Measurements from ENCODE around the gene LETM1. TPM values are rescaled to one million over a fixed set of nuclear protein-coding genes. Genes with fewer than 3 reads are reported as not detected.

LETM1 gene
- total and polyA plus RNA-seq, 2 donors from 2014 or later, result 20.0 to 46.4 TPM

DNA sequence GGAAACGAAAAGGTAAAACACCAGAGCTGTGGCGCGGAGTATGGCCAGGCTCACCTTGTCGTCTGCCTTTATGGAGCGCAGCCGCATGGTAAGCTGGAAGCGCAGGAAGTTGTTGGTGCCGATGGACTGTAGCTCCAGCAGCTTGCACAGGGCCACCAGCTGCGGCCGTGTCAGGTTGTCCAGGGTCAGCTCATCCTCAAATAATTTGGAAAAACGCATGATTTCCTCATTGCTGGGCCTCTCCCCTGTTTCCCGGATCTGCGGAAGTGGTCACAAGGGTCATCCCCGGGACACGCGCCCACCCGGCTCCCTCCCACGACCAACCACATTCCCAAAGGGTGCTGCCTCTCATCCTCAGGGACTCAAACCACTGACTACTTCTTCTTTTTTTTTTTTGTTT, 23.3 kb downstream of the LETM1 start:
- Histone ChIP-seq H3K4me1 (ENCODE audit: control insufficient read depth in 2 of 3, insufficient read depth in 2 of 3, low read depth in 1 of 3, low read length in 3 of 3) (no peaks in the 10 kb centered on the region), H3K4me3 (ENCODE audit: low read length in 3 of 3) (no peak overlapping the region), H3K9me3 (ENCODE audit: control insufficient read depth in 2 of 3, insufficient read depth in 1 of 3, low read length in 3 of 3) (no peaks in the 10 kb centered on the region), H3K27me3 (ENCODE audit: control insufficient read depth, insufficient read depth, low read length) (no peaks in the 10 kb centered on the region), H3K27ac (ENCODE audit: low read depth in 2 of 2, low read length in 2 of 2) (no peak overlapping the region), H3K9ac (ENCODE audit: low read length in 3 of 3) (no peak overlapping the region), H3K36me3 (ENCODE audit: control insufficient read depth in 2 of 3, insufficient read depth in 3 of 3, low read length in 3 of 3) (peaks cover 2 to 39% (median 22%) of the 10 kb centered on the region in 3 donors)
- TF ChIP-seq, protein P1, sequence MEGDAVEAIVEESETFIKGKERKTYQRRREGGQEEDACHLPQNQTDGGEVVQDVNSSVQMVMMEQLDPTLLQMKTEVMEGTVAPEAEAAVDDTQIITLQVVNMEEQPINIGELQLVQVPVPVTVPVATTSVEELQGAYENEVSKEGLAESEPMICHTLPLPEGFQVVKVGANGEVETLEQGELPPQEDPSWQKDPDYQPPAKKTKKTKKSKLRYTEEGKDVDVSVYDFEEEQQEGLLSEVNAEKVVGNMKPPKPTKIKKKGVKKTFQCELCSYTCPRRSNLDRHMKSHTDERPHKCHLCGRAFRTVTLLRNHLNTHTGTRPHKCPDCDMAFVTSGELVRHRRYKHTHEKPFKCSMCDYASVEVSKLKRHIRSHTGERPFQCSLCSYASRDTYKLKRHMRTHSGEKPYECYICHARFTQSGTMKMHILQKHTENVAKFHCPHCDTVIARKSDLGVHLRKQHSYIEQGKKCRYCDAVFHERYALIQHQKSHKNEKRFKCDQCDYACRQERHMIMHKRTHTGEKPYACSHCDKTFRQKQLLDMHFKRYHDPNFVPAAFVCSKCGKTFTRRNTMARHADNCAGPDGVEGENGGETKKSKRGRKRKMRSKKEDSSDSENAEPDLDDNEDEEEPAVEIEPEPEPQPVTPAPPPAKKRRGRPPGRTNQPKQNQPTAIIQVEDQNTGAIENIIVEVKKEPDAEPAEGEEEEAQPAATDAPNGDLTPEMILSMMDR (IDR thresholded peaks at IDR 0.05; ENCODE audit: borderline replicate concordance, extremely low read depth, insufficient read depth), result no peak
- FAIRE-seq, result no peak
- intact Hi-C loops (cut with DNase I), result no loop called here
- no peak for DNase-seq

GRCh38 chr4:1831331-1831730, 24.6 kb downstream of the LETM1 start:
- intact Hi-C loops (cut with DNase I), result no loop called here
- no peaks in the 10 kb centered on the region for H3K27me3 ChIP-seq (ENCODE audit: control insufficient read depth, insufficient read depth, low read length)
- H3K4me3 ChIP-seq (ENCODE audit: low read length in 3 of 3), result no peak overlapping the region
- FAIRE-seq (no peak), DNase-seq (no peak)
- TF ChIP-seq, protein P1 (IDR thresholded peaks at IDR 0.05; ENCODE audit: borderline replicate concordance, extremely low read depth, insufficient read depth), result no peak
- peaks cover 2 to 39% (median 21%) of the 10 kb centered on the region in 3 donors for H3K36me3 ChIP-seq (ENCODE audit: control insufficient read depth in 2 of 3, insufficient read depth in 3 of 3, low read length in 3 of 3)
- no peak overlapping the region for H3K9ac ChIP-seq (ENCODE audit: low read length in 3 of 3)
- no peaks in the 10 kb centered on the region for H3K4me1 ChIP-seq (ENCODE audit: control insufficient read depth in 2 of 3, insufficient read depth in 2 of 3, low read depth in 1 of 3, low read length in 3 of 3)
- H3K9me3 ChIP-seq (ENCODE audit: control insufficient read depth in 2 of 3, insufficient read depth in 1 of 3, low read length in 3 of 3), result no peaks in the 10 kb centered on the region
- no peak overlapping the region for H3K27ac ChIP-seq (ENCODE audit: low read depth in 2 of 2, low read length in 2 of 2)

GRCh38 chr4:1830642-1831228, 25.2 kb downstream of the LETM1 start:
- no peak overlapping the region for H3K27ac ChIP-seq (ENCODE audit: low read depth in 2 of 2, low read length in 2 of 2)
- no peaks in the 10 kb centered on the region for H3K27me3 ChIP-seq (ENCODE audit: control insufficient read depth, insufficient read depth, low read length)
- DNase-seq (no peak), FAIRE-seq (no peak)
- TF ChIP-seq, protein P1 (IDR thresholded peaks at IDR 0.05; ENCODE audit: borderline replicate concordance, extremely low read depth, insufficient read depth), result no peak
- H3K4me1 ChIP-seq (ENCODE audit: control insufficient read depth in 2 of 3, insufficient read depth in 2 of 3, low read depth in 1 of 3, low read length in 3 of 3), result no peaks in the 10 kb centered on the region
- H3K9me3 ChIP-seq (ENCODE audit: control insufficient read depth in 2 of 3, insufficient read depth in 1 of 3, low read length in 3 of 3), result no peaks in the 10 kb centered on the region
- H3K4me3 ChIP-seq (ENCODE audit: low read length in 3 of 3), result no peak overlapping the region
- H3K9ac ChIP-seq (ENCODE audit: low read length in 3 of 3), result no peak overlapping the region
- H3K36me3 ChIP-seq (ENCODE audit: control insufficient read depth in 2 of 3, insufficient read depth in 3 of 3, low read length in 3 of 3), result peaks cover 2 to 38% (median 24%) of the 10 kb centered on the region in 3 donors
- intact Hi-C loops (cut with DNase I), result no loop called here

DNA sequence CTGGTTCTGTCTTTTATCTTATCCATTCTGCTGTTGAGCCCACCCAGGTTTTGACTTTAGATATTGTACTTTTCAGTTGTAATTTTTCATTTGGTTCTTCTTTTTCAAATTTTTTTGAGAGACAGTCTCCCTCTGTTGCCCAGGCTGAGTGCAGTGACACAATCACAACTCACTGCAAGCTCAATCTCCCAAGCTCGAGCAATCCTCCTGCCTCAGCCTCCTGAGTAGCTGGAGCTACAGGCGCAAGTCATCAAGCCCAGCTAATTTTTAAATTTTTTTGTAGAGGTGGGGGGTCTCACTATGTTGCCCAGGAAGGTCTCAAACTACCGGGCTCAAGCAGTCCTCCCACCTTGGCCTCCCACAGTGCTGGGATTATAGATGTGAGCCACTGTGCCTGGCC, 25.7 kb downstream of the LETM1 start:
- FAIRE-seq, result no peak
- peaks cover 2 to 35% (median 24%) of the 10 kb centered on the region in 3 donors for H3K36me3 ChIP-seq (ENCODE audit: control insufficient read depth in 2 of 3, insufficient read depth in 3 of 3, low read length in 3 of 3)

More for the DNA sequence above, 25.7 kb downstream of the LETM1 start:
- Histone ChIP-seq H3K4me1 (ENCODE audit: control insufficient read depth in 2 of 3, insufficient read depth in 2 of 3, low read depth in 1 of 3, low read length in 3 of 3) (no peaks in the 10 kb centered on the region), H3K27me3 (ENCODE audit: control insufficient read depth, insufficient read depth, low read length) (no peaks in the 10 kb centered on the region), H3K9me3 (ENCODE audit: control insufficient read depth in 2 of 3, insufficient read depth in 1 of 3, low read length in 3 of 3) (no peaks in the 10 kb centered on the region), H3K9ac (ENCODE audit: low read length in 3 of 3) (no peak overlapping the region), H3K4me3 (ENCODE audit: low read length in 3 of 3) (no peak overlapping the region), H3K27ac (ENCODE audit: low read depth in 2 of 2, low read length in 2 of 2) (no peak overlapping the region)
- no peak for DNase-seq
- TF ChIP-seq, protein P1 (IDR thresholded peaks at IDR 0.05; ENCODE audit: borderline replicate concordance, extremely low read depth, insufficient read depth), result no peak
- intact Hi-C loops (cut with DNase I), result no loop called here

All from kidney (tissue), 14 donors.